Spleen (tissue), 11 donors: ENCODE measurements around the gene DDX56. TPM values are rescaled to one million over a fixed set of nuclear protein-coding genes. Genes with fewer than 3 reads are reported as not detected.
A peak's percentile ranks its signal among the peaks of the same experiment; 100 is the strongest.

Experiments used
- DNase-seq: peaks from one replicate; pipeline ENCODE4 v3.0.0-alpha.2; 2020
- H3K27ac ChIP-seq, 8 donors: fragments of 200-600 bp; sonication (generic) in 7 of 8; 1 replicate in 4 of 8; 2 replicates in 4 of 8; pipeline versions ENCODE4 v1.5.0 to v1.8.0; 2016 to 2021; ENCODE audit warnings: inconsistent platforms in 4 of 8, mild to moderate bottlenecking in 4 of 8, moderate library complexity in 1 of 8
- H3K27me3 ChIP-seq, 7 donors: fragments of 200-600 bp; sonication (generic) in 6 of 7; replicated peaks in 1 of 7; 1 replicate in 4 of 7; 2 replicates in 3 of 7; pipeline versions ENCODE4 v1.5.0 to v1.8.0; 2016 to 2021; ENCODE audit warnings: inconsistent platforms in 3 of 7, mild to moderate bottlenecking in 1 of 7
- H3K36me3 ChIP-seq, 6 donors: fragments of 200-600 bp; sonication (generic) in 5 of 6; 1 replicate in 4 of 6; 2 replicates in 2 of 6; pipeline versions ENCODE4 v1.5.0 to v1.8.0; 2016 to 2021; ENCODE audit warnings: inconsistent platforms in 2 of 6
- H3K4me1 ChIP-seq, 6 donors: fragments of 200-600 bp; sonication (generic) in 5 of 6; 1 replicate in 3 of 6; 2 replicates in 3 of 6; pipeline versions ENCODE4 v1.5.0 to v1.8.0; 2016 to 2021; ENCODE audit warnings: inconsistent platforms in 3 of 6
- H3K4me3 ChIP-seq, 8 donors: fragments of 200-600 bp; sonication (generic) in 7 of 8; 1 replicate in 4 of 8; 2 replicates in 4 of 8; pipeline versions ENCODE4 v1.5.0 to v1.8.0; 2016 to 2021; ENCODE audit warnings: inconsistent platforms in 4 of 8, mild to moderate bottlenecking in 4 of 8, moderate library complexity in 2 of 8
- H3K9me3 ChIP-seq, 8 donors: fragments of 200-600 bp; sonication (generic) in 7 of 8; 1 replicate in 4 of 8; 2 replicates in 4 of 8; pipeline versions ENCODE4 v1.5.0 to v1.8.0; 2016 to 2021; ENCODE audit warnings: inconsistent platforms in 4 of 8
- CTCF ChIP-seq, 11 experiments: fragments of 200-600 bp in 7 of 11; fragments of 450-650 bp in 4 of 11; sonication (generic) in 4 of 11; IDR thresholded peaks in 8 of 11; conservative IDR thresholded peaks in 3 of 11; 1 replicate in 7 of 11; 2 replicates in 4 of 11; pipeline versions ENCODE4 v1.4.0 to v1.8.0; 2016 to 2021; ENCODE audit warnings: antibody characterized with exemption in 11 of 11, inconsistent platforms in 4 of 11, mild to moderate bottlenecking in 1 of 11
- POLR2A ChIP-seq, 3 donors: fragments of 450-650 bp; IDR thresholded peaks; one replicate each; pipeline ENCODE4 v1.5.1; 2017; ENCODE audit warnings: antibody characterized with exemption in 3 of 3, mild to moderate bottlenecking in 1 of 3
- POLR2AphosphoS5 ChIP-seq, 3 donors: sonication (generic); formaldehyde crosslinking; IDR thresholded peaks; one replicate each; pipeline ENCODE4 v1.5.1; 2017; ENCODE audit warnings: antibody characterized with exemption in 3 of 3
- WGBS, 5 donors: extraction: QIAGEN DNeasy Blood & Tissue Kit in 3 of 5; methylation state at CpG; one replicate each; pipeline versions ENCODE4 v1.1.5 to v1.1.7; 2013 to 2018; 5-methylcytosine and 5-hydroxymethylcytosine counted together
- intact Hi-C: fragments of 100-400 bp; cut with DNase I; formaldehyde crosslinking; loops from one replicate; pipeline ENCODE4 v1.15.0; 2023; ENCODE audit warnings: low total_unique reads
- polyA plus RNA-seq, 3 donors: library from polyadenylated mRNA; stranded (reverse); fragments of 200-250 nt; gene quantifications; one replicate each; pipeline ENCODE4 v1.2.1, GENCODE V29; 2013
- total RNA-seq, 7 donors: library from RNA; depleted of rRNA in 3 of 7; stranded (reverse); fragments of >200 nt in 3 of 7; fragmentation: NEBNext Ultra II Directional in 4 of 7; extraction: Animal tissue kit (Norgen Biotek cat#: 25700) in 4 of 7; gene quantifications; one replicate each; pipeline versions ENCODE4 v1.1.0 to v1.2.1, GENCODE V29; 2016 to 2021
- donor health status: healthy with polysubstance abuse.
- donor health status: DM: no; HTN: no; CAD: no; lungs with moderate emphysema.
- donor health status: DM: no; HTN: no; CAD: no.
- donor health status: Bipolar disorder and iron deficiency.
- donor health status: healthy.
- donor health status: DM: no; HTN: no; CAD: no.
- donor health status: DM: yes; HTN: yes; CAD: no.

Gene DDX56
- total and polyA plus RNA-seq, 10 donors, result 56.1 to 130 (median 70.0) TPM

DNA sequence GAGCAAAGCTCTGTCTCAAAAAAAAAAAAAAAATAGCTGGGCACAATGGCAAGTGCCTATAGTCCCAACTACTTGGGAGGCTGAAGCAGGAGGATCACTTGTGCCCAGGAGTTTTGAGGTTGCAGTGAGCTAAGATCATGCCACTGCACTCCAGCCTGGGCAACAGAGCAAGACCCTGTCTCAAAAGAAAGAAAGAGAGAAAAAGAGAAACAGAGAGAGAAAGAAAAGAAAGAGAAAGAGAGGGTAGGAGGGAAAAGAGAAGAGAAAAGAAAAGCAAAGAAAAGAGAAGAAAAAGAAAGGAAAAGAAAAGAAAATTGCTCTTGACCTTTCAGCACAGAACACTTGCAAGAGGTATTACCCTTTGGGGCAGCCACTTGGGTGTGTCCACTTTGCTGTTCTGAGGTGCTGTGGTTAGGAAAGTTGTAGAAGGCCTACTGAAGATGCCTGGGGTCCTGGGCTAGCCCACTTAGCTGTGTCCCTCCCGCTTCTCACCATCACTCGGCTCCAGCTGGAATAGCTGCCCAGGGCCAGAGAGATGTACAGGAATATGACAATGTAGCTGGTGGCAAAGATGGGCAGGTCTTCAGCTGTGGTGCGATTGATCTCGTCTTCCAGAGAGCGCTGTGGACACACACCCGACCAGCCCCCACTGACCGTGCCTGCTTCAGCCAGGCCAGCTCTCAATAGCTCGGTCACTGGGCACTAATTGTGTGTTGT is 38.2 kb downstream of the DDX56 start:
- Histone ChIP-seq H3K4me1 (peaks cover 0 to 4% (median 0%) of the 10 kb centered on the region in 6 donors), H3K4me3 (no peak overlapping the region), H3K9me3 (no peaks in the 10 kb centered on the region), H3K27me3 (no peaks in the 10 kb centered on the region), H3K36me3 (no peaks in the 10 kb centered on the region), H3K27ac (no peak overlapping the region)
- 87 to 98% (median 94%) methylated on average over 8 of the region's 8 CpGs for WGBS, 5 donors
- TF ChIP-seq POLR2A (IDR thresholded peaks at IDR 0.05) (no peak), CTCF (IDR thresholded peaks at IDR 0.05 in 8 of 11, conservative IDR thresholded peaks at IDR 0.05 in 3 of 11) (no peak), POLR2AphosphoS5 (IDR thresholded peaks at IDR 0.05) (no peak)
- intact Hi-C loops, result no loop called here
- DNase-seq, result peak; percentile 62

DNA sequence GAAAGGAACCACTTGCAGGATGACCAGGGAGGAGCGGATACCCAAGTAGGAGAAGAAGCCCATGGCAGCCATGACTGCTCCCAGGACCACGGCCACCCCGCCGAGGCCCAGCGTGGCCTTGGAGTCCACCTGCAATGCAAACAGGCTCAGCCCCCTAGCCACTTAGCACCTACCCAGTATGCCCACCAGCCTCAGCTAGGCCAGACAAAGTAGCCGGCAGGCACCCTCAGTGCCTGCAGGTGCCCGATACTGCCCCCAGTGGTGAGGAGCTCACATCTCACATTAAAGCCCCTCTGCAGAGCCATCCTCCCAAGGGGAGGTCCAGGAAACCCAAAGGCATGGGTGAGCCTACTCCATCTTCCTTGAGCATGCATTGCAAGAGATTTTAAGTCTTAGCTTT is 39.2 kb downstream of the DDX56 start:
- H3K27ac ChIP-seq, result no peak overlapping the region
- TF ChIP-seq POLR2A (IDR thresholded peaks at IDR 0.05) (no peak), CTCF (IDR thresholded peaks at IDR 0.05 in 8 of 11, conservative IDR thresholded peaks at IDR 0.05 in 3 of 11) (peak in 8 of 11 experiments; percentile 12 to 62 (median 48))
- 60 to 69% (median 63%) methylated on average over 5 to 7 of the region's 7 CpGs; no CpG with 5 or more reads in 1 of the 5 donors for WGBS, 5 donors
- no peaks in the 10 kb centered on the region for H3K27me3 ChIP-seq
- H3K9me3 ChIP-seq, result no peaks in the 10 kb centered on the region
- no peak for DNase-seq
- H3K4me1 ChIP-seq, result peaks cover 0 to 4% (median 0%) of the 10 kb centered on the region in 6 donors
- intact Hi-C loops, result no loop called here
- no peak overlapping the region for H3K4me3 ChIP-seq
- no peaks in the 10 kb centered on the region for H3K36me3 ChIP-seq

DNA sequence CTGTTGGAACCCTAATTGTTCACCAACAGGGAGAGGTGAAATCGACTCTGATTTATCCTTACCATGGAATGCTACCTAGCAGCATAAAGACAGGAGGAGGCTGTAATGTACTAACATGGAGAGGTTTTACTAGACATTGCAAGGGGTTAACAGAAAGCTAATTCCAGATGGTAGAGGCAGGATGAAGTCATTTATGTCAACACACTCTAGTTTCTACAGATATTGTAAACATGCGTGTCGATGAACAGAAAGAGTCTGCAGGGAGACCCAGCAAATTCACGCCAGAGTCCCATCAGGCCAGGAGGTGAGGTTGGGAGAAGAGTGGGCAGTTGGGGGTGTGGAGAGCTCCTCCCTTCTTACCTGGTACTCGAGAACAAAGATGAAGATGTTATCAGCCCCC is 39.6 kb downstream of the DDX56 start:
- no peak for TF ChIP-seq CTCF (IDR thresholded peaks at IDR 0.05 in 8 of 11, conservative IDR thresholded peaks at IDR 0.05 in 3 of 11)
- H3K36me3 ChIP-seq, result no peaks in the 10 kb centered on the region
- no peak for DNase-seq

GRCh38 chr7:44533301-44534055 is 40.2 kb downstream of the DDX56 start:
- DNase-seq, result no peak
- 74 to 92% (median 84%) methylated on average over 5 to 8 of the region's 8 CpGs for WGBS, 5 donors
- TF ChIP-seq POLR2AphosphoS5 (IDR thresholded peaks at IDR 0.05) (no peak), POLR2A (IDR thresholded peaks at IDR 0.05) (no peak), CTCF (IDR thresholded peaks at IDR 0.05 in 8 of 11, conservative IDR thresholded peaks at IDR 0.05 in 3 of 11) (no peak)
- H3K27ac ChIP-seq, result no peak overlapping the region
- peaks cover 0 to 4% (median 0%) of the 10 kb centered on the region in 6 donors for H3K4me1 ChIP-seq
- no peaks in the 10 kb centered on the region for H3K36me3 ChIP-seq
- H3K9me3 ChIP-seq, result peaks cover 0 to 3% (median 0%) of the 10 kb centered on the region in 8 donors
- intact Hi-C loops, result no loop called here
- H3K4me3 ChIP-seq, result no peak overlapping the region
- no peaks in the 10 kb centered on the region for H3K27me3 ChIP-seq

More for the DNA sequence above, 39.6 kb downstream of the DDX56 start:
- H3K27me3 ChIP-seq, result no peaks in the 10 kb centered on the region
- peaks cover 0 to 4% (median 0%) of the 10 kb centered on the region in 6 donors for H3K4me1 ChIP-seq
- intact Hi-C loops, result no loop called here
- WGBS, 5 donors, result 82 to 89% (median 82%) methylated on average over 5 of the region's 5 CpGs
- H3K27ac ChIP-seq, result no peak overlapping the region
- H3K9me3 ChIP-seq, result no peaks in the 10 kb centered on the region
- no peak overlapping the region for H3K4me3 ChIP-seq
